Stomach (tissue), 4 donors: Measurements from ENCODE around the gene EGF.

Experiments used
- POLR2A ChIP-seq, 4 donors: fragments of 450-650 bp; IDR thresholded peaks; one replicate each; pipeline ENCODE4 v1.6.1; 2016; ENCODE audit warnings: antibody characterized with exemption in 4 of 4, control low read depth in 2 of 4, mild to moderate bottlenecking in 1 of 4, moderate library complexity in 1 of 4
- POLR2AphosphoS5 ChIP-seq, 3 donors: sonication (generic); formaldehyde crosslinking; IDR thresholded peaks; one replicate each; pipeline ENCODE4 v1.6.1; 2016; ENCODE audit warnings: antibody characterized with exemption in 3 of 3
- TF ChIP-seq, protein P1 (sequence below), 7 experiments: fragments of 450-650 bp in 4 of 7; fragments of 200-600 bp in 3 of 7; sonication (generic) in 3 of 7; IDR thresholded peaks; one replicate each; pipeline ENCODE4 v1.5.1; 2016 to 2019; ENCODE audit warnings: antibody characterized with exemption in 7 of 7, control low read depth in 2 of 7, mild to moderate bottlenecking in 1 of 7

DNA sequence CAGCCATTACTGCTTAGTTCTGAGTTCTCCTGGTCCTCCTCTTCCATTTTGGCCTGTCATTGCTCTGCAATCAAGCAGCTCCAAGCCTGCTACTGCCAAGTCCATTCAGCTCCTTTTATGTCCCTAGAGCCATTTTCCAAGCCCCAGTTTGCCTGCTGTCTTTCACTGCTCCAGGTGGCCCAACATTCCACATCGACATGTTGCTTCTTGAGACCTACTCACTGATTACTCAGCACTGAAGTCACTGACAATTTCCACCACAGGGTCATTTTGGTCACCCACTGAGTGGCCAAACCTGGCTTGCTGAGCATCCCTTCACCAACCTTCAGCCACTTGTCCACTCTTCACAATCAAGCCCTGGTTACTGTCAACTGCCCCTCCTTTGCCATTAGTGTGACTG is 37.6 kb upstream of the EGF start:
- TF ChIP-seq POLR2A (IDR thresholded peaks at IDR 0.05) (no peak), POLR2AphosphoS5 (IDR thresholded peaks at IDR 0.05) (no peak)
- TF ChIP-seq, protein P1, sequence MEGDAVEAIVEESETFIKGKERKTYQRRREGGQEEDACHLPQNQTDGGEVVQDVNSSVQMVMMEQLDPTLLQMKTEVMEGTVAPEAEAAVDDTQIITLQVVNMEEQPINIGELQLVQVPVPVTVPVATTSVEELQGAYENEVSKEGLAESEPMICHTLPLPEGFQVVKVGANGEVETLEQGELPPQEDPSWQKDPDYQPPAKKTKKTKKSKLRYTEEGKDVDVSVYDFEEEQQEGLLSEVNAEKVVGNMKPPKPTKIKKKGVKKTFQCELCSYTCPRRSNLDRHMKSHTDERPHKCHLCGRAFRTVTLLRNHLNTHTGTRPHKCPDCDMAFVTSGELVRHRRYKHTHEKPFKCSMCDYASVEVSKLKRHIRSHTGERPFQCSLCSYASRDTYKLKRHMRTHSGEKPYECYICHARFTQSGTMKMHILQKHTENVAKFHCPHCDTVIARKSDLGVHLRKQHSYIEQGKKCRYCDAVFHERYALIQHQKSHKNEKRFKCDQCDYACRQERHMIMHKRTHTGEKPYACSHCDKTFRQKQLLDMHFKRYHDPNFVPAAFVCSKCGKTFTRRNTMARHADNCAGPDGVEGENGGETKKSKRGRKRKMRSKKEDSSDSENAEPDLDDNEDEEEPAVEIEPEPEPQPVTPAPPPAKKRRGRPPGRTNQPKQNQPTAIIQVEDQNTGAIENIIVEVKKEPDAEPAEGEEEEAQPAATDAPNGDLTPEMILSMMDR (IDR thresholded peaks at IDR 0.05), result no peak
